ENCODE measurements around the gene ASIC4. TPM values are rescaled to one million over a fixed set of nuclear protein-coding genes. Genes with fewer than 3 reads are reported as not detected.

The ASIC4 gene
- total and polyA plus RNA-seq, 2 of the 4 experiments (the other 2 are of a cell fraction): 0.10 TPM; not detected in 1

GRCh38 chr2:219521066-219521880, 7.0 kb downstream of the ASIC4 start:
- DNase-seq (peak; percentile 37), ATAC-seq (ENCODE audit: low read depth) (peak; percentile 78)
- Histone ChIP-seq H4K5ac (ENCODE audit: low read depth, low read length) (no peak overlapping the region; the same call in 1 of the 2 replicates), H3K23ac (ENCODE audit: low read depth, low read length) (no peak overlapping the region), H3K4me3 (ENCODE audit: insufficient read depth, low read depth, low read length) (no peak overlapping the region), H4K91ac (ENCODE audit: insufficient read depth, low read depth, low read length) (peak overlapping the region; percentile 57; the same call in 1 of the 2 replicates), H2AK9ac (replicated peaks; ENCODE audit: low read depth, low read length, poor library complexity) (peak overlapping the region; percentile 87), H3K79me1 (ENCODE audit: low read depth in 1 of 2, low read length in 2 of 2) (no peaks in the 10 kb centered on the region), H3K18ac (ENCODE audit: low read depth, low read length) (no peak overlapping the region), H3K9me1 (ENCODE audit: insufficient read depth, low read length) (no peaks in the 10 kb centered on the region), H3K9me3 (ENCODE audit: control insufficient read depth, insufficient read depth, low read length) (no peaks in the 10 kb centered on the region), H3K27ac (ENCODE audit: insufficient read depth, low read length) (peak overlapping the region; percentile 26), H2AK5ac (ENCODE audit: low read depth, low read length) (0 out of 2 replicates have a peak overlapping the region, but pooled peaks have one; percentile 2), H3K36me3 (ENCODE audit: control insufficient read depth, insufficient read depth, low read length) (no peaks in the 10 kb centered on the region), H3K14ac (replicated peaks; ENCODE audit: low read depth, low read length) (peak overlapping the region; percentile 59; the same call in 1 of the 2 replicates), H2BK20ac (ENCODE audit: low read depth, low read length) (0 out of 2 replicates have a peak overlapping the region, but pooled peaks have one; percentile 14), H3K4me1 (ENCODE audit: control insufficient read depth, insufficient read depth, low read length) (peaks cover 16% of the 10 kb centered on the region), H3K27me3 (ENCODE audit: control insufficient read depth, insufficient read depth, low read length) (peaks cover 33% of the 10 kb centered on the region), H3K4ac (ENCODE audit: low read depth, low read length) (peak overlapping the region; percentile 76), H2AFZ (replicated peaks; ENCODE audit: low read length, poor library complexity) (peak overlapping the region; percentile 88), H2BK5ac (ENCODE audit: low read depth, low read length, poor library complexity, severe bottlenecking) (peak overlapping the region; percentile 43), H3K9ac (ENCODE audit: low read depth, low read length) (peak overlapping the region; percentile 36; the same call in 1 of the 2 replicates), H2BK15ac (ENCODE audit: low read depth, low read length) (peak overlapping the region; percentile 15; the same call in 2 of the 3 replicates), H4K20me1 (ENCODE audit: insufficient read depth, low read length) (no peaks in the 10 kb centered on the region; the same call in 1 of the 2 replicates), H3K4me2 (ENCODE audit: low read depth, low read length) (no peak overlapping the region), H4K8ac (ENCODE audit: low read depth in 2 of 2, low read length in 2 of 2) (peak overlapping the region; percentile 22 to 55; a peak in 3 of 4 replicates), H2BK120ac (ENCODE audit: low read depth, low read length) (peak overlapping the region; percentile 71), H3K56ac (ENCODE audit: extremely low read depth, insufficient read depth, low read length) (no peak overlapping the region)
- dilution Hi-C loops (cut with HindIII; ENCODE audit: low sequenced_read_pairs, unreplicated experiment) (no loop called here), intact Hi-C loops (cut with micrococcal nuclease) (loop anchor here (1.0 to 5.0 kb wide), 3 partner anchors 23 to 118 kb away; partner anchors contain the start of gene GMPPA), in situ Hi-C loops (cut with MboI; ENCODE audit: low sequenced_read_pairs) (no loop called here)
- ChIA-PET CTCF (interaction anchor here (0.6 to 2.9 kb wide), 7 partner anchors 9 to 119 kb away, joined by 3 to 17 read pairs (median 9); a partner anchor contains a TSS), POLR2A (ENCODE audit: unreplicated experiment) (no interaction called here)
- 40% methylated on average over 3 of the region's 14 CpGs; no CpG with 5 or more reads in 1 of the 2 experiments for WGBS, 2 experiments (ENCODE audit: extremely low coverage in 2 of 2, insufficient read length in 1 of 2)
- TF ChIP-seq, protein P1, sequence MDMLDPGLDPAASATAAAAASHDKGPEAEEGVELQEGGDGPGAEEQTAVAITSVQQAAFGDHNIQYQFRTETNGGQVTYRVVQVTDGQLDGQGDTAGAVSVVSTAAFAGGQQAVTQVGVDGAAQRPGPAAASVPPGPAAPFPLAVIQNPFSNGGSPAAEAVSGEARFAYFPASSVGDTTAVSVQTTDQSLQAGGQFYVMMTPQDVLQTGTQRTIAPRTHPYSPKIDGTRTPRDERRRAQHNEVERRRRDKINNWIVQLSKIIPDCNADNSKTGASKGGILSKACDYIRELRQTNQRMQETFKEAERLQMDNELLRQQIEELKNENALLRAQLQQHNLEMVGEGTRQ (IDR thresholded peaks at IDR 0.05; ENCODE audit: low read depth, low read length): no peak
- TF ChIP-seq RAD21 (IDR thresholded peaks at IDR 0.05; ENCODE audit: low read length) (peak; percentile 58), ELK1 (IDR thresholded peaks at IDR 0.05; ENCODE audit: borderline replicate concordance, low read depth, low read length) (no peak), MAZ (IDR thresholded peaks at IDR 0.05; ENCODE audit: borderline replicate concordance, low read depth, low read length) (peak; percentile 94; the same call in 1 of the 2 replicates), RCOR1 (IDR thresholded peaks at IDR 0.05; ENCODE audit: insufficient replicate concordance, low read length) (no peak), SMC3 (IDR thresholded peaks at IDR 0.05; ENCODE audit: low read depth, low read length) (peak; percentile 56), CHD1 (IDR thresholded peaks at IDR 0.05; ENCODE audit: low read depth, low read length) (no peak), NFE2L2 (IDR thresholded peaks at IDR 0.05; ENCODE audit: low read depth, low read length) (no peak), CTCF (conservative IDR thresholded peaks at IDR 0.05; ENCODE audit: low read depth, low read length) (peak; percentile 70), POLR2A (IDR thresholded peaks at IDR 0.05; ENCODE audit: low read depth, low read length) (no peak)
- BruUV-seq (replicated peaks): no TSS peak
